Progenitor cell of endocrine pancreas (in vitro differentiated cells): Measurements from ENCODE around the gene ZFYVE19. TPM values are rescaled to one million over a fixed set of nuclear protein-coding genes. Genes with fewer than 3 reads are reported as not detected.

Experiments
- DNase-seq: peaks from one replicate; pipeline ENCODE4 v3.0.0; 2021; ENCODE audit warnings: low spot score; ENCODE audit not compliant: unreplicated experiment
- H3K27ac Mint-ChIP-seq: 2 replicates; pipeline ENCODE4 v1.8.0; 2021; ENCODE audit warnings: mild to moderate bottlenecking, moderate library complexity, mixed read lengths
- H3K27me3 Mint-ChIP-seq: 2 replicates; pipeline ENCODE4 v1.8.0; 2021; ENCODE audit warnings: mixed read lengths
- H3K36me3 Mint-ChIP-seq: 2 replicates; pipeline ENCODE4 v1.8.0; 2022; ENCODE audit warnings: mixed read lengths; ENCODE audit not compliant: insufficient read depth
- H3K4me1 Mint-ChIP-seq: 2 replicates; pipeline ENCODE4 v1.8.0; 2021; ENCODE audit warnings: low read depth, mixed read lengths
- H3K4me3 Mint-ChIP-seq: 2 replicates; pipeline ENCODE4 v1.8.0; 2021; ENCODE audit warnings: low read depth, mild to moderate bottlenecking, moderate library complexity, mixed read lengths
- H3K9me3 Mint-ChIP-seq: 2 replicates; pipeline ENCODE4 v1.8.0; 2021; ENCODE audit warnings: low read depth, mixed read lengths
- CTCF ChIP-seq: fragments of 200-600 bp; sonication (generic); IDR thresholded peaks from one replicate; pipeline ENCODE4 v1.5.0; 2021; ENCODE audit warnings: antibody characterized with exemption, mild to moderate bottlenecking; ENCODE audit not compliant: unreplicated experiment
- total RNA-seq: library from RNA; stranded (reverse); gene quantifications from 2 replicates; pipeline ENCODE4 v1.2.1, GENCODE V29; 2021

ZFYVE19 gene
- total RNA-seq, 1 donor from 2014 or later = 25.2 TPM

- peaks cover 3% of the 10 kb centered on the region for H3K36me3 Mint-ChIP-seq
- DNase-seq = no peak
- no peak overlapping the region for H3K4me3 Mint-ChIP-seq
- H3K4me1 Mint-ChIP-seq = peaks cover 13% of the 10 kb centered on the region
- no peaks in the 10 kb centered on the region for H3K9me3 Mint-ChIP-seq
- no peaks in the 10 kb centered on the region for H3K27me3 Mint-ChIP-seq
- peak overlapping the region; percentile 73 for H3K27ac Mint-ChIP-seq
- TF ChIP-seq CTCF = no peak
Observed at GRCh38 chr15:40863660-40864270, 56.9 kb downstream of the ZFYVE19 start.

Other genes starting within 250 kb of the ZFYVE19 start
- 21.7 and 22.2 TPM in 2 replicates for gene CCDC32, start 242.0 kb upstream of the ZFYVE19 start, total RNA-seq
- 11.5 and 13.2 TPM in 2 replicates for gene RPUSD2, start 237.8 kb upstream of the ZFYVE19 start, total RNA-seq
- gene KNL1, start 212.8 kb upstream of the ZFYVE19 start, total RNA-seq = 11.7 and 12.1 TPM in 2 replicates
- 13.2 and 16.0 TPM in 2 replicates for gene RAD51, start 111.9 kb upstream of the ZFYVE19 start, total RNA-seq
- 23.4 and 25.9 TPM in 2 replicates for gene RMDN3, start 51.8 kb upstream of the ZFYVE19 start, total RNA-seq
- 30.6 and 32.1 TPM in 2 replicates for gene GCHFR, start 43.0 kb upstream of the ZFYVE19 start, total RNA-seq
- 1.8 and 1.9 TPM in 2 replicates for gene C15orf62, start 37.1 kb upstream of the ZFYVE19 start, total RNA-seq
- gene DNAJC17, start 384 bp downstream of the ZFYVE19 start, total RNA-seq = 41.0 and 43.1 TPM in 2 replicates
- 0.81 and 1.5 TPM in 2 replicates for gene PPP1R14D, start 21.6 kb downstream of the ZFYVE19 start, total RNA-seq
- gene SPINT1, start 37.0 kb downstream of the ZFYVE19 start, total RNA-seq = 213 and 217 TPM in 2 replicates
- 4.4 and 5.1 TPM in 2 replicates for gene RHOV, start 67.1 kb downstream of the ZFYVE19 start, total RNA-seq
- 27.4 and 28.9 TPM in 2 replicates for gene VPS18, start 87.4 kb downstream of the ZFYVE19 start, total RNA-seq
- 6.2 and 6.5 TPM in 2 replicates for gene DLL4, start 122.3 kb downstream of the ZFYVE19 start, total RNA-seq
- 14.4 and 18.1 TPM in 2 replicates for gene CHAC1, start 146.4 kb downstream of the ZFYVE19 start, total RNA-seq